B cell (primary cell): ENCODE measurements around the gene TRAPPC12. TPM values are rescaled to one million over a fixed set of nuclear protein-coding genes. Genes with fewer than 3 reads are reported as not detected.

Source experiments
- ATAC-seq: fragments of 200-7000 bp; cut with Tn5 transposase; one replicate; pipeline ENCODE4 v1.10.0; 2021; ENCODE audit warnings: low read depth, mild to moderate bottlenecking, moderate number of reproducible peaks, moderate library complexity
- CTCF ChIA-PET: fragments of 350-600 bp; sonication (Branson Sonifier 250); formaldehyde crosslinking; loops from one replicate; lab custom pipeline; 2021; ENCODE audit warnings: antibody characterized with exemption, inconsistent platforms; lab: Charles Lee
- POLR2A ChIA-PET: fragments of 350-600 bp; sonication (Branson Sonifier 250); formaldehyde crosslinking; loops from one replicate; lab custom pipeline; 2021; ENCODE audit warnings: antibody characterized with exemption; lab: Charles Lee
- DNase-seq: peaks from one replicate; pipeline ENCODE4 v3.0.0; 2013
- H2AFZ ChIP-seq: 2 replicates; pipeline ENCODE4 v1.6.1; 2012; ENCODE audit warnings: mild to moderate bottlenecking, low read depth, low read length; ENCODE audit not compliant: insufficient read depth, poor library complexity, severe bottlenecking
- H3K27ac ChIP-seq, 2 donors: 1 replicate in 1 of 2; 2 replicates in 1 of 2; pipeline ENCODE4 v1.5.1; 2012 to 2013; ENCODE audit warnings: low read length in 2 of 2, mild to moderate bottlenecking in 2 of 2, moderate library complexity in 1 of 2
- H3K27me3 ChIP-seq, 4 experiments: fragments of 200-600 bp in 1 of 4; sonication (generic) in 1 of 4; replicated peaks in 1 of 4; 1 replicate in 2 of 4; 2 replicates in 2 of 4; pipeline versions ENCODE4 v1.6.1 to v1.7.0; 2013 to 2016; ENCODE audit warnings: low read length in 3 of 4, mild to moderate bottlenecking in 2 of 4, mixed read lengths in 1 of 4, moderate library complexity in 1 of 4; ENCODE audit not compliant: insufficient read depth in 4 of 4, control insufficient read depth in 3 of 4; ENCODE audit errors: control extremely low read depth in 1 of 4
- H3K36me3 ChIP-seq, 2 experiments: replicated peaks in 1 of 2; 1 replicate in 1 of 2; 2 replicates in 1 of 2; pipeline versions ENCODE4 v1.6.1 to v1.7.1; 2013; ENCODE audit warnings: low read length in 1 of 2; ENCODE audit not compliant: insufficient read depth in 2 of 2, control insufficient read depth in 1 of 2; ENCODE audit errors: control extremely low read depth in 1 of 2, extremely low read depth in 1 of 2
- H3K4me1 ChIP-seq, 2 donors: fragments of 200-600 bp in 1 of 2; sonication (generic) in 1 of 2; 1 replicate in 1 of 2; 2 replicates in 1 of 2; pipeline versions ENCODE4 v1.5.1 to v1.6.1; 2013 to 2017; ENCODE audit warnings: low read length in 2 of 2; ENCODE audit not compliant: control insufficient read depth in 2 of 2, insufficient read depth in 2 of 2
- H3K4me2 ChIP-seq: replicated peaks from 2 replicates; pipeline ENCODE3; 2012; ENCODE audit warnings: mild to moderate bottlenecking, low read depth, low read length; ENCODE audit not compliant: poor library complexity, severe bottlenecking
- H3K4me3 ChIP-seq, 5 experiments: fragments of 200-600 bp in 1 of 5; sonication (generic) in 1 of 5; 1 replicate in 3 of 5; 2 replicates in 2 of 5; pipeline versions ENCODE4 v1.5.1 to v1.7.0; 2011 to 2016; ENCODE audit warnings: low read length in 4 of 5, mild to moderate bottlenecking in 4 of 5, low read depth in 2 of 5, control low read depth in 1 of 5, moderate library complexity in 1 of 5; ENCODE audit not compliant: insufficient read depth in 1 of 5; ENCODE audit errors: control extremely low read depth in 1 of 5, extremely low read depth in 1 of 5
- H3K79me2 ChIP-seq: fragments of 200-600 bp; sonication (generic); one replicate; pipeline ENCODE4 v1.6.0; 2016; ENCODE audit warnings: low read length; ENCODE audit not compliant: control insufficient read depth, insufficient read depth
- H3K9ac ChIP-seq: fragments of 200-600 bp; sonication (generic); 2 replicates; pipeline ENCODE4 v1.6.1; 2017; ENCODE audit warnings: mild to moderate bottlenecking, low read length, moderate library complexity
- H3K9me3 ChIP-seq, 3 donors: one replicate each; pipeline versions ENCODE4 v1.6.1 to v1.7.1; 2013; ENCODE audit warnings: low read length in 2 of 3; ENCODE audit not compliant: control insufficient read depth in 2 of 3, insufficient read depth in 1 of 3; ENCODE audit errors: control extremely low read depth in 1 of 3
- H4K20me1 ChIP-seq: 2 replicates; pipeline ENCODE4 v1.6.0; 2012; ENCODE audit warnings: mild to moderate bottlenecking, low read length; ENCODE audit not compliant: insufficient read depth, control insufficient read depth, poor library complexity, severe bottlenecking
- H3K27ac Mint-ChIP-seq: one replicate; pipeline ENCODE4 v1.8.0; 2021; ENCODE audit warnings: mixed read lengths
- H3K27me3 Mint-ChIP-seq: one replicate; pipeline ENCODE4 v1.8.0; 2021; ENCODE audit warnings: mixed read lengths
- H3K4me1 Mint-ChIP-seq: one replicate; pipeline ENCODE4 v1.8.0; 2021; ENCODE audit warnings: mixed read lengths
- H3K4me3 Mint-ChIP-seq: one replicate; pipeline ENCODE4 v1.8.0; 2021; ENCODE audit warnings: mixed read lengths
- H3K9me3 Mint-ChIP-seq: one replicate; pipeline ENCODE4 v1.8.0; 2022; ENCODE audit warnings: mixed read lengths; ENCODE audit not compliant: insufficient read depth
- EZH2 ChIP-seq: IDR thresholded peaks from 2 replicates; pipeline ENCODE4 v1.6.1; 2012; ENCODE audit warnings: borderline replicate concordance, low read depth, mild to moderate bottlenecking, moderate library complexity, low read length; ENCODE audit not compliant: insufficient read depth, poor library complexity, severe bottlenecking
- WGBS: methylation state at CpG from one replicate; pipeline ENCODE4 v1.1.5; 2013; ENCODE audit warnings: missing lambda C conversion rate; ENCODE audit not compliant: insufficient coverage; 5-methylcytosine and 5-hydroxymethylcytosine counted together
- intact Hi-C: fragments of 100-400 bp; cut with micrococcal nuclease; formaldehyde crosslinking; loops from one replicate; pipeline ENCODE4 v1.10.0; 2022
- polyA plus RNA-seq: library from polyadenylated mRNA; depleted of rRNA; stranded (reverse); fragments of >200 nt; gene quantifications from 2 replicates; pipeline ENCODE4 v1.2.3, GENCODE V29; 2012
- total RNA-seq, 2 donors: library from RNA; stranded (reverse); fragments of 120-200 nt in 1 of 2; gene quantifications; 1 replicate in 1 of 2; 2 replicates in 1 of 2; pipeline versions ENCODE4 v1.2.3 to v1.2.4, GENCODE V29; 2013 to 2022
- TF ChIP-seq, protein P1 (sequence below): fragments of 200-600 bp; IDR thresholded peaks from one replicate; pipeline ENCODE4 v1.8.0; 2022; ENCODE audit warnings: antibody characterized with exemption, mild to moderate bottlenecking

The TRAPPC12 gene
- total and polyA plus RNA-seq, 2 donors (not counting 1 experiment from before 2014, with no cell fraction given) = 80.9 to 151 TPM

DNA sequence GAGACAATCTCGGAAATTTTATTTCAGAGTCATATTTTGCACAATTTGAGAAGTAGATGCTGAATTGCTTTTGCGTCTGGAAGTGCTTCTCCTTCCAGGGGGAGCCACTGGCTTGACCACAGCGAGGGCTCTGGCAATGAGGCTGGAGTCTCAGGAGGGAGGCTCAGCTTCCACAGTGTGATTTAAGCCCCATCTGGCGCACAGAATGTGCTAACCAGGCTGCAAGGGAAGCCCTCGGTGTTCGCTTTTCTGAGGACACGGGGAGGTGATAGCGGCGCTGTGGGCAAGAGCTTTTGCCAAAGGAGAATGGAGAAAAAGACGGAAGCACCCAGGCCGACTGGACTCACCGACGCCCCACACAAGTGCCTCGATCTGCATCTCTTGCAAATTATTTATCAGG, 87.5 kb downstream of the TRAPPC12 start:
- H3K4me1 Mint-ChIP-seq = peaks cover 8% of the 10 kb centered on the region
- no peaks in the 10 kb centered on the region for H3K9me3 ChIP-seq
- TF ChIP-seq EZH2 = no peak
- TF ChIP-seq, protein P1, sequence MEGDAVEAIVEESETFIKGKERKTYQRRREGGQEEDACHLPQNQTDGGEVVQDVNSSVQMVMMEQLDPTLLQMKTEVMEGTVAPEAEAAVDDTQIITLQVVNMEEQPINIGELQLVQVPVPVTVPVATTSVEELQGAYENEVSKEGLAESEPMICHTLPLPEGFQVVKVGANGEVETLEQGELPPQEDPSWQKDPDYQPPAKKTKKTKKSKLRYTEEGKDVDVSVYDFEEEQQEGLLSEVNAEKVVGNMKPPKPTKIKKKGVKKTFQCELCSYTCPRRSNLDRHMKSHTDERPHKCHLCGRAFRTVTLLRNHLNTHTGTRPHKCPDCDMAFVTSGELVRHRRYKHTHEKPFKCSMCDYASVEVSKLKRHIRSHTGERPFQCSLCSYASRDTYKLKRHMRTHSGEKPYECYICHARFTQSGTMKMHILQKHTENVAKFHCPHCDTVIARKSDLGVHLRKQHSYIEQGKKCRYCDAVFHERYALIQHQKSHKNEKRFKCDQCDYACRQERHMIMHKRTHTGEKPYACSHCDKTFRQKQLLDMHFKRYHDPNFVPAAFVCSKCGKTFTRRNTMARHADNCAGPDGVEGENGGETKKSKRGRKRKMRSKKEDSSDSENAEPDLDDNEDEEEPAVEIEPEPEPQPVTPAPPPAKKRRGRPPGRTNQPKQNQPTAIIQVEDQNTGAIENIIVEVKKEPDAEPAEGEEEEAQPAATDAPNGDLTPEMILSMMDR = no peak
- intact Hi-C loops = no loop called here
- H3K4me3 Mint-ChIP-seq = no peak overlapping the region
- DNase-seq = no peak
- CTCF ChIA-PET = interaction anchor here (1.3 kb wide), 1 partner anchor 43 kb away, joined by 3 read pairs; no protein-coding TSS in a partner anchor
- H2AFZ ChIP-seq = no peak overlapping the region
- WGBS = 96% methylated on average over 14 of the region's 14 CpGs
- no peak overlapping the region for H3K4me3 ChIP-seq
- no peaks in the 10 kb centered on the region for H3K79me2 ChIP-seq
- ATAC-seq = no peak
- H3K4me1 ChIP-seq = peaks cover 2 to 5% of the 10 kb centered on the region in 2 donors
- no peaks in the 10 kb centered on the region for H3K9me3 Mint-ChIP-seq
- no peaks in the 10 kb centered on the region for H3K27me3 ChIP-seq
- H3K27me3 Mint-ChIP-seq = no peaks in the 10 kb centered on the region
- H3K4me2 ChIP-seq = no peak overlapping the region
- H3K27ac Mint-ChIP-seq = no peak overlapping the region
- H3K9ac ChIP-seq = no peak overlapping the region
- peaks cover 0 to 70% of the 10 kb centered on the region in 2 experiments for H3K36me3 ChIP-seq
- no peaks in the 10 kb centered on the region for H4K20me1 ChIP-seq
- H3K27ac ChIP-seq = no peak overlapping the region
- POLR2A ChIA-PET = no interaction called here

DNA sequence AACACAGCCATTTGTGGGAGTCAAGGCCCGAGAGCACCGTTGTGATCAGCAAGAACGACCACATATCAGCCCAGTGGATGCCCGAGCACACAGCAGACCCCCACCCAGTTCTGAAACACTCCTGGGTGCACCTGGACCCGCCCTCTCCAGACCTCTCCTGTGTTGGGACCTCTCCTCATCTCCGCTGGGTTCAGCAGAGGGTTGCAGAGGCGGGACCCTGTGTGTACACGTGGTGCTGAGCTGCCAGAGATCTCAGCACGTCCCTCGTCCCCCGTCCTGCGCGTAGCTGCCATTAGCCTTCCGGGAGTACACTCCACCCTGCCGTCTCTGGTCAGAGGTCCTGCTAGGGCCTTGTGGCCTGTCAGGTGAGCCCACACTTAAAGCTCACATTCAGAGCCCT, 88.2 kb downstream of the TRAPPC12 start:
- H3K27me3 ChIP-seq = no peaks in the 10 kb centered on the region
- Mint-ChIP-seq H3K4me3 (no peak overlapping the region), H3K9me3 (no peaks in the 10 kb centered on the region), H3K27ac (no peak overlapping the region), H3K4me1 (peaks cover 3% of the 10 kb centered on the region), H3K27me3 (no peaks in the 10 kb centered on the region)
- no peak overlapping the region for H3K4me2 ChIP-seq
- DNase-seq (no peak), ATAC-seq (no peak)
- no peak overlapping the region for H3K27ac ChIP-seq
- H4K20me1 ChIP-seq = no peaks in the 10 kb centered on the region
- H3K9me3 ChIP-seq = no peaks in the 10 kb centered on the region
- CTCF ChIA-PET = interaction anchor here (1.3 kb wide), 1 partner anchor 44 kb away, joined by 3 read pairs; no protein-coding TSS in a partner anchor
- WGBS = 99% methylated on average over 15 of the region's 15 CpGs
- intact Hi-C loops = no loop called here
- H2AFZ ChIP-seq = no peak overlapping the region
- H3K4me3 ChIP-seq = no peak overlapping the region
- H3K4me1 ChIP-seq = peaks cover 0 to 2% of the 10 kb centered on the region in 2 donors
- H3K79me2 ChIP-seq = no peaks in the 10 kb centered on the region
- no peak overlapping the region for H3K9ac ChIP-seq
- POLR2A ChIA-PET = no interaction called here
- TF ChIP-seq, protein P1 = no peak
- no peak for TF ChIP-seq EZH2
- peaks cover 0 to 77% of the 10 kb centered on the region in 2 experiments for H3K36me3 ChIP-seq
